CD4-positive, alpha-beta T cell treated with Interleukin-4 for 4 hours (primary cell): ENCODE results near the gene SENP8.

Source experiments
- DNase-seq: peaks from one replicate; pipeline ENCODE4 v3.0.0-alpha.2; 2020

Gene SENP8

DNA sequence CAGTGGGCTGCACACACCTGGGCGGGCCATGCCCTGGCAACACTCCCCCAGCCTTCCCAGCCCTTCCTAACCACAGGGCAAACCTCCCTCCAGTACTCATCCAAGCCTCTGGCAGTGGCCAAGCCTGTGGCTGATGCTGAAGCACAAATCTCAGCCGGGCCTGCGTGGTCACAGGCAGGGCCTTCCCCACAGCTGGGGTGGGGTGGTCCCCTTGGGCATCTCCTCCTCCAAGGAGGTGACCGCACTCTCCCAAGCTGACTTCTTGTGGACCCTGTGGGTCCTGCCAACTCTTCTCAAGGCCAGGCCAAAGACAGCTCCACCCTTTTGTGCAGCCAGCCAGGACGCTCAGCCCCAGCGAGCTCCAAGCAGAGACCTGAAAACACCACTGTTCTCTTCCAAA is 58.0 kb downstream of the SENP8 start:
- no peak for DNase-seq

DNA sequence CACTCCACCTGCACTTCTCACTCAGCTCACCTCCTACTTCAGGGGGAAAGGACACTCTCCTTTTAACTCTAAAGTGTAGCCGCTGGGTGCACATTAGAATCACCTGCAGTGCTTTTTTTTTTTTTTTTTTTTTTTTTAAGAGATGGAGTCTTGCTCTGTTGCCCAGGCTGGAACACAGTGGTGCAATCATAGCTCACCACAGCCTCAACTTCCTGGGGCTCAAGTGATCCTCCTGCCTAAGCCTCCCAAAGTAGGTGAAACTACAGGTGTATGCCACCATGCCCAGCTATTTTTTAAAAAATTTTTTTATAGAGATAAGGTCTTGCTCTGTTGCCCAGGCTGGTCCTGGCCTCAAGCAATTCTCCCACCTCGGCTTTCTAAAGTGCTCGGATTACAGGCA is 58.5 kb downstream of the SENP8 start:
- no peak for DNase-seq

DNA sequence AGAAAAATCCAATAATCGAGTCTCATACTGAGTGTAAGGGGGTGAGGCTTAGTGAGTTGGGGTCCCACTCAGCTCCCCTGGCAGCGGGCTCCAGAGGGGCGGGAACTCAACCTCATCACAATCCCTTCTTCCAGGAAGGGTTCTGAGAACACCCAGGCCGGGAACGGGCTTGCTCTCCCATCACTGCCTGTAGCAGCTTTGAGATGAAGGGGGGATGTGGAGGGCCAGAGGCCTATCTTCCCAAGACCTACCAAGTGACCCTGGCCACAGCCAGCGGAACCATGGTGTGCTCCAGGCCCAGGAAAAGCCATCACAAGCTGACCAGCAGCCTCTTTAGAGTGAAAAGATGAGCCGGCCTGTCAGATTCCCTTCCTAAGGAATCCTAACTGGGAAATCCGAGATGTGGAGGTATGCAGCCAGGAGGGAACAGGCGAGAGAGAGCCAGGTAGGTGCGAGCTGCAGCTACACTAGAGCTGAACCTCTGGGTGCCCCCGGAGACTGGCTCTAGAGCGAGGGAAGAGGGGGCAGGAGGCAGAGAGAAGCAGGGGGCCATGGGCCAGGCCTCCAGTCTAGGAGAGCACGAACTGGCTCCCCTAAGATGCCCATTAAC is 60.9 kb downstream of the SENP8 start:
- no peak for DNase-seq

DNA sequence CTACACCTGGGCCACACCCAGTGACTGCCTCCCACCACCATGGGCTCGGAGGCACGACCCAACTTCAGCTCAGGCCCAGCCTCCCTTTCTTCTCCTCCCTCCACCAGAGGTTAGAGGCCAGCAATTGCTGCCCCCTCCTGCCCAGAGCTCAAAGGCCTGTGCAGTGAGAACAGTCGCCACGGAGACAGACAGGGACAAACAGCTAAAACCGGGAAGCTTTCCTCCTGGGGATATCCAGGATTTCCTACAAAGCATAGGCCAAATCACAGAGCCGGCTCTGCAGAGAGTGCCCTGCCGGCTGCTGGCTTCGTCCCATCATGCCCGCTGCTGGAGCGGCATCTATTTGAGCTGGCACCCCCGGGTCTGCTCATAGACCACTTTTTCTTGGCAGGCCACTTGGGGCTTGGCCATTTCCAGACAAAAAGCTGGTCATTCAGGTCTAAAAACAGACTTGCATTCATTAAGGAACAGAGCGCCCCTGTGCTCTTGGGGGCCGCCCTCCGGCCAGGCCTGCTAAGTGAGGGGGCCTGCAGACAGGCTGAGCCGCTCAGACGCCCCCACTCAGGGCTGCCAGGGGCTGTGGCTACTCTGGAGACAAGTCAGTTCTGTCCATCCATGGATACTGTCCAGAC is 61.9 kb downstream of the SENP8 start:
- no peak for DNase-seq

DNA sequence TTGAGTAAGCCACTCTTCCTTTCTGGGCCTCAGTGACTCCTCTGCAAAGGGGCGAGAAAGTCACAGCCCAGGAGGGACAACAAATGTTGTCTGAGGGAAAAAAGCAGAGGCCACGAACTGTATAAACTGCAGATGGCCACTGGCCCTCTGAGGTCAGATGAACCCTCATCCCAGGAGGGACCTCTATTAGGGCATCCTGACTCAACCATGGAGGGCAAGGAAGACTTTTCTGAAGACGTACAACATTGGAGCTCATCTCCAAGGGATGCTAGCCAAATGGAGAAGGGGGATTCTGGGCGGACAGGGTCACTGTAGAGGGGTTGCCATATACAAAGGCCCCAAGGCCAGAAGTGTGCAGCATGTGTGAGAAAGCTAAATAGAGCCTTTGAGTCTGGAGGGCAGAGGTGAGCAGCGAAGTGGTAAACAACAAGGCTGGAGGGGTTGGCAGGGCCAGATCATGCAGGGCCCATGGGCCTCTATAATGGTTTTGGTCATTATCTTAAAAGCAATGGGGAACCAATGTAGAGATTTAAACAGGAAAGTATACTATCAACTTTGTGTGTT is 62.6 kb downstream of the SENP8 start:
- no peak for DNase-seq

DNA sequence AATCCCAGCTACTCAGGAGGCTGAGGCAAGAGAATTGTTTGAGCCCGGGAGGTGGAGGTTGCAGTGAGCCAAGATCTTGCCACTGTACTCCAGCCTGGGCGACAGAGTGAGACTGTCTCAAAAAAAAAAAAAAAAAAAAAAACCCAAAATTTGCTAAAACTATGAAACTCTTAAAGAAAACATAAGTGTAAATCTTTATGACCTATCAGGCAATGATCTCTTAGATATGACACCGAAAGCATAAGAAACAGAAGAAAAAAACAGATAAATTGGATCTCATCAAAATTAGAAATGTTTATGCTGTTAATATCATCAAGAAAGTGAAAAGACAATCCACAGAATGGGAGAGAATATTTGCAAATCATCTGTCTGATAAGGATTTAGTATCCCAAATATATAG is 64.0 kb downstream of the SENP8 start:
- DNase-seq: no peak

DNA sequence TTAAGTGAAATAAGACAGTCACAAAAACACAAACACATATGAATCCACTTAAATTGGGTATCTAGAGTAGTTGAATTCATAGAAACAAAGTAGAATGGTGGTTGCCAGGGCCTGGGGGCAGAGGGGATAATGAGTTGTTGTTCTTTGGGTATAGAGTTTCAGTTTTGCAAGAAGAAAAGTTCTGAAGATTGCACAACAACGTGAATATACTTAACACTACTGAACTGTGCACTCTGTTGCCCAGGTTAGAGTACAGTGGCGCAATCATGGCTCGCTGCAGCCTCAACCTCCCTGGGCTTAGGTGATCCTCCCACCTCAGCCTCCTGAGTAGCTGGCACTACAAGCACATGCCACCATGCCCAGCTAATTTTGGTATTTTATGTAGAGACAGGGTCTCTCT is 64.5 kb downstream of the SENP8 start:
- DNase-seq: no peak

DNA sequence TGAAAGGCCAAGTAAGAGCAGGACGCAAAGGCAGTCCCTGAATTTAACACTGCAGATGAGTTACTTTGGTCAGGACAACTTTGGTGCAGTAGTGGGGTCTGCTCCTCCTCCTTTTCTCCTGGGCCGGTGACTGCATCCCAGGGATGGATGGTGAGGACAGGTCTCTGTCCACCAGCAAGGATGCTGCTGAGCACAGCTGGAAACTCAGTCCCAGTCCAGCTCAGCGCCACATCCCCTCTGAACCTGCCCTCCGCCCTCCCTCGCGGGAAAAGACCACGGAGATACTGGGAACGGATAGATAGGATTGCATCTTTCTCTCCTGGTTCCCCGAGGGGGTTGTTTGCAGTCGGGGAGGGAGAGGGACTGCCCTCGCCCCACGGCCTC is 65.6 kb downstream of the SENP8 start:
- no peak for DNase-seq

DNA sequence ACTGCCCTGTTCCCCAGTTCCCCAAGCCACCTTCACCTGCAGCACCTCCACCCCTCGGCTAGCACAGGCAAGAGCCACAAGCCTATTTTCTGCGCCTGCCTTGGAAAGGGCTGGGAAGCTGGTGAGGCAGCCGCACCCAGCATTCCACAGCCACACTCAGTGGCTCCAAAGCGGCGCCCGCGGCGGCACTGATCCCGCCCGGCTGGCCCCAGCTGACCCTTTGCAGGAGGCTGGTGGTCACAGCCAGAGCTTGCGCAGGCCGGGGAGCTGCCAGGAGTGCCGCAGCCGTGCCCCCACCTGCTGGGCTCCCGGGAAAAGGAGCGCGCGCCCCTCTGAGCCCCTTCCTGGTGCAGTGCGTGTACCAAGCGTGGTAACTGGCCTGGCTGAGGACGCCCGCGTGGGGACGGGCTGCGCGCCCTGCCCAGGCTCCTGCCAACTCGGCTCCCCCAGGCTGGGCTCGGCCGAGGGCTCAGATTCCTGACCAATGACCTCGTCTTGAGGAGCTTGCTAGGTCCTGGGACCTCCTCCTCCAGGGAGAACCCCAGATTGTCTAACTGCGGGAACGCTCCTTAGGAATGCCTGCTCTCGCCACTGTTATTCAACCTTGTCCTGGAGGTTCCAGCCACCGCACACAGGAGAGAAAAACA is 66.1 kb downstream of the SENP8 start:
- DNase-seq: no peak

DNA sequence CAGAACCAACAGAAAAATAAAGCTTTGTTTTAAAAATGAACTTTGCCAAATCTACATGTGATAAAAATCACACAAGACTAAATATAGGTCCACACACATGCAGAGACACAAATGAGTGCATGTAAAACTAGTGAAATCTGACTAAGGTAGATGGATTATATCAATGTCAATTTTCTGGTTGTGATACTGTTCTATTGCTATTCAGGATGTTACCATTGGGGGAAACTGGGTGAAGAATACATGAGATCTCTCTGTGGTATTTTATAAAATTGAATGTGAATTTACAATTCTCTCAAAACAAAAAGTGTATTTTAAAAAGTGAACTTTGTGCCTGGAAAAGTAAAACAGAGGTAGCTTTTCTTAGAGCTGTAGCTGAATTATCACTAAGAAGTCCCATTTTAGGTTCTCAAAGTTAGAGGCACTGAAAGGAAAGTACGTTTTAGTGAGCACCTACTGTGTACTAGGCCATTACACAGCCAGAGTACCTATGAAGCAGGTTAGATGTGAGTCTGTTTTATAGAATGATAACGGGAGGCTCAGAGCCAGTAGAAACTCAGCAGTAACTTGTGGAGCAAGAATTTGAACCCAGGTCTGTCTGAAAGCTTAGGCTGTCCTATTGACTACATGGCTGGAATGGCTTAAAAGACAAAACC is 71.2 kb downstream of the SENP8 start:
- DNase-seq: no peak

DNA sequence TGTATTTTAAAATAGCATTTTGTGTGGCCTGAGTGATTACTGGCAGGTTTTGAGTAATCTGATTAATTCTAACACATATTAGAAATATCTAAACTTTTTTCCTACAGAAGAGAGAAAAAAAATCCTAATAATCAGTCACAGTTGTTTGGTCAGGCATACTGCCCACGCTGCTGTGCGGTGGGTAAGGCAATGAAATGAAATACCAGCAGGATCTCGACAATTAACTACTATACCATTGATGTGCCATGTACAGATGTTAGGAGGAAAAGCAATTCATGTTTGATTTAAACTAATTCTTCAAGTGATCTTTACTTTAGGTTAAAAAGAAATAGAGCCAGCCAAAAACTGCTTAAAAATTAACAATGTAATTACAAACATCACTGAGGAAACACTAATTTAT is 74.2 kb downstream of the SENP8 start:
- DNase-seq: no peak
